Activated CD4-positive, alpha-beta T cell treated with anti-CD3 and anti-CD28 coated beads for 36 hours (primary cell): ENCODE measurements around the gene PGAP3. TPM values are rescaled to one million over a fixed set of nuclear protein-coding genes. Genes with fewer than 3 reads are reported as not detected.

Experiments
- ATAC-seq: fragments of 200-7000 bp; cut with Tn5 transposase; one replicate; pipeline ENCODE4 v1.10.0; 2021; ENCODE audit warnings: mild to moderate bottlenecking, moderate library complexity
- CTCF ChIA-PET: fragments of 350-600 bp; sonication (Branson Sonifier 250); formaldehyde crosslinking; loops from one replicate; lab custom pipeline; 2021; ENCODE audit warnings: antibody characterized with exemption; lab: Charles Lee
- POLR2A ChIA-PET: fragments of 350-600 bp; sonication (Branson Sonifier 250); formaldehyde crosslinking; loops from one replicate; lab custom pipeline; 2021; ENCODE audit warnings: antibody characterized with exemption, inconsistent platforms; lab: Charles Lee
- DNase-seq: peaks from one replicate; pipeline ENCODE4 v3.0.0-alpha.2; 2020
- H3K27ac Mint-ChIP-seq: one replicate; pipeline ENCODE4 v1.8.0; 2021; ENCODE audit warnings: mixed read lengths
- H3K27me3 Mint-ChIP-seq: one replicate; pipeline ENCODE4 v1.8.0; 2021; ENCODE audit warnings: mixed read lengths
- H3K36me3 Mint-ChIP-seq: one replicate; pipeline ENCODE4 v1.8.0; 2021; ENCODE audit warnings: low read depth, mixed read lengths
- H3K4me1 Mint-ChIP-seq: one replicate; pipeline ENCODE4 v1.8.0; 2021; ENCODE audit warnings: mixed read lengths
- H3K4me3 Mint-ChIP-seq: one replicate; pipeline ENCODE4 v1.8.0; 2021; ENCODE audit warnings: mild to moderate bottlenecking, moderate library complexity, mixed read lengths
- H3K9me3 Mint-ChIP-seq: one replicate; pipeline ENCODE4 v1.8.0; 2021; ENCODE audit warnings: low read depth, mixed read lengths
- intact Hi-C, 2 experiments: fragments of 100-400 bp; cut with DNase I in 1 of 2; cut with micrococcal nuclease in 1 of 2; formaldehyde crosslinking; loops; one replicate each; pipeline versions ENCODE4 v1.14.2 to v1.15.1; 2022 to 2024; cut with DNase I, micrococcal nuclease
- total RNA-seq, 2 experiments: library from RNA; stranded (reverse); gene quantifications; one replicate each; pipeline ENCODE4 v1.2.3, GENCODE V29; 2021

The PGAP3 gene
- total RNA-seq, 2 experiments from 2014 or later: 8.6 to 11.9 TPM

DNA sequence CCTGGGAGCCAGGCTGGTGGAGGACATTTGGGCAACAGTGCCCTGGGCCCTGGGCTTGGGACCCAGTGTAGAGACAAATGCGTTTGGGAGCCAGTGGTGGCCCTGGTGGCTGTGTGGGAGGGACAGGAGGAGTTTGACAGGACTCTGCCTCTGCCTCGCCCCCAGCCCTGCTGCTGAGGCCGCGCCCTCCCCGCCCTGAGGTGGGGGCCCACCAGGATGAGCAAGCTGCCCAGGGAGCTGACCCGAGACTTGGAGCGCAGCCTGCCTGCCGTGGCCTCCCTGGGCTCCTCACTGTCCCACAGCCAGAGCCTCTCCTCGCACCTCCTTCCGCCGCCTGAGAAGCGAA lies 34.6 kb downstream of the PGAP3 start:
- intact Hi-C loops: no loop called here
- POLR2A ChIA-PET: interaction anchor here (0.6 kb wide), 1 partner anchor 195 kb away, joined by 3 read pairs; no protein-coding TSS in a partner anchor
- Mint-ChIP-seq H3K36me3 (peaks cover 3% of the 10 kb centered on the region), H3K27ac (no peak overlapping the region), H3K27me3 (no peaks in the 10 kb centered on the region), H3K4me1 (peaks cover 31% of the 10 kb centered on the region), H3K9me3 (no peaks in the 10 kb centered on the region), H3K4me3 (no peak overlapping the region)
- CTCF ChIA-PET: interaction anchor here (0.5 to 5.6 kb wide), 22 partner anchors 8 to 222 kb away, joined by 3 to 85 read pairs (median 5); partner anchors contain the start of genes PNMT, STARD3 and TCAP
- ATAC-seq (no peak), DNase-seq (no peak)

DNA sequence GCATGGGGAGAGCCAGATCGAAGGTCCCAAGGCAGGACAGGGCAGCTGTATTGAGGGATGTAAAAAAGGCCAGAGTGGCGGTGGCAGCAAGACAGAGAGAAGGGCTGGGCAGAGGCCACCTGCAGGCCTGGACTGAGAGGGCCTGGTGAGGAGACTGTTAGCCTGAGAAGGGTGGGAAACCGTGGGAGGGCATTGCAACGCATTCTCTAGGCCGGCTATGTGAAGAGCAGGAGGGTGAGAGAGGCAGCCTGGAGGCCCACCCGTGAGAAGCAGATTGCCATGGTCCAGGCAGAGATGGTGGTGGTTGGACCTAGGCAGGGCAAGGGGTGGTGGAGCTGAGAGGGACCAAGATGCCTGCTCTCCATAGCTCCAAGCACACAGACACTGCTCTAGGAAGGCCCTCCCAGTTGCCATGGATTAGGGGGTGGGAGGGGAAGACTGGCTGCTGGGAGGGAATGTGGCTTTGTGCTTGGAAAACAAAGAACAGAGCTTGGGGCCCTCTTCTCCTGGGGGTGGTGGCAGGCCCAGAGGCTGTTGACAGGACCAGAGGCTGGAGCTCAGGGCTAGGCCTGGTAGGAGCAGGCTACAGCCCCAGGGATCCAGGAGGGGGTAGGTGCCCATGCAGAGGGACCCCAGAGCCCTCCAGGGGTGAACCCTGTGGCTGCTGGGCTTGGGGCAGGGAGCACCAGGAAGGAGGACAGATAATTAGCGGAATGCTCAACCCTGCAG lies 35.1 kb downstream of the PGAP3 start:
- no peaks in the 10 kb centered on the region for H3K27me3 Mint-ChIP-seq
- DNase-seq: no peak
- H3K4me3 Mint-ChIP-seq: no peak overlapping the region
- H3K9me3 Mint-ChIP-seq: no peaks in the 10 kb centered on the region
- POLR2A ChIA-PET: interaction anchor here (0.6 kb wide), 1 partner anchor 196 kb away, joined by 3 read pairs; no protein-coding TSS in a partner anchor
- peak overlapping the region; percentile 11 for H3K27ac Mint-ChIP-seq
- no peak for ATAC-seq
- H3K36me3 Mint-ChIP-seq: peaks cover under 1% of the 10 kb centered on the region
- intact Hi-C loops: no loop called here
- peaks cover 27% of the 10 kb centered on the region for H3K4me1 Mint-ChIP-seq
- CTCF ChIA-PET: interaction anchor here (0.6 to 5.6 kb wide), 8 partner anchors 8 to 72 kb away, joined by 3 to 85 read pairs (median 12); partner anchors contain the start of genes PNMT, STARD3 and TCAP

DNA sequence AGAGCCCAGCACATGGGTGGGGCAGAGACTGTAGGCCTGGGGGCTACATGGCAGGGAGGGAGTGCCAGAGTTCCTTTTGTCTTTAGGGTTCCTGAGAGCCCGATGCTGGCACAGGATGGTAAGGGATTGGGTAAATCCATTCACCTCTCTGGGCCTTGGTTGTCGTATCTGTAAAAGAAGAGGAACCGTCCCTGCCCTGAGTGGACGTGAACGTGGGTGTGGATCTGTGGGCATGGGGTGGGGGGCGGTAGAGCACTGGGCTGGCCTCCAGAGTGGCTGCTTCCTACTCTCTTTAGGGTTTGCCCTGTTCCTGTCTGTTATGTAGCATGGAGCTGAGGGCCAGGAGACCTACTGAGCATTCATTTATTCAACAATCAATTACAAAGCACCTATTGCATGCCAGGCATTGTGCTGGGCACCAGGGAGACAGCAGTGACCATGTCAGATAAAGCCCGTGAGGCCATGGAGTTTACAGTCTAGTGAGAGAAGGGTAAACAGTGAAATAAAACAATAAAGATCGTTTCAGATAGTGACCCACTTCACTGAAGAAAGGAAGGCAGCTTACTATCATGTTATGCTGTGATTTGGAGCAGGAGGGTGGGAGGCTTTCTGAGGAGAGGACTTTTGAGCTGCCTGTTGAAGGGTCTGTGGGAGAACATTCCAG lies 35.8 kb downstream of the PGAP3 start:
- CTCF ChIA-PET: interaction anchor here (1.0 to 5.6 kb wide), 4 partner anchors 10 to 32 kb away, joined by 3 to 85 read pairs (median 28); partner anchors contain the start of genes PNMT and TCAP
- H3K4me1 Mint-ChIP-seq: peaks cover 26% of the 10 kb centered on the region
- peak overlapping the region; percentile 11 for H3K27ac Mint-ChIP-seq
- no peak for DNase-seq
- ATAC-seq: no peak
- no peaks in the 10 kb centered on the region for H3K27me3 Mint-ChIP-seq
- no peak overlapping the region for H3K4me3 Mint-ChIP-seq
- H3K9me3 Mint-ChIP-seq: no peaks in the 10 kb centered on the region
- H3K36me3 Mint-ChIP-seq: no peaks in the 10 kb centered on the region
- POLR2A ChIA-PET: no interaction called here
- intact Hi-C loops: no loop called here

DNA sequence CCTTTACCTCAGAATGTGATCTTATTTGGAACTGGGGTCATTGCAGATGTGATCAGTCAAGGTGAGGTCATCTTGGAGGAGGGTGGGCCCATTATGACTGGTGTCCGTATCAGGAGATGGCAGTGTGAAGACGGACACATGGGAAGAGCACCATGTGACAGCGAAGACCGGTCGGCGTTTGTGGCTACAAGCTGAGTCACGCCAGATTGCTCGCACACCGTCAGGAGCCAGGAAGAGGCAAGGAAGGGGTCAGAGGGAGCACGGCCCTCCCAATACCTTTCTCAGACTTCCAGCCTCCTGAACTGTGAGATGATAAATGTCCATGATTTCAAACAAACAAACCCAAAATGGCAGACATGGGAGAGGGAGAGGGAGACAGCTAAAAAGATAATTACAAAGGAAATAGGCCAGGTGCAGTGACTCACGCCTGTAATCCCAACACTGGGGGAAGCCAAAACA lies 37.7 kb downstream of the PGAP3 start:
- Mint-ChIP-seq H3K4me1 (peaks cover 30% of the 10 kb centered on the region), H3K9me3 (no peaks in the 10 kb centered on the region), H3K36me3 (no peaks in the 10 kb centered on the region), H3K27ac (peak overlapping the region; percentile 61), H3K27me3 (no peaks in the 10 kb centered on the region), H3K4me3 (no peak overlapping the region)
- ChIA-PET POLR2A (no interaction called here), CTCF (interaction anchor here (1.2 to 5.6 kb wide), 3 partner anchors 18 to 232 kb away, joined by 3 to 85 read pairs (median 3); partner anchors contain the start of genes PNMT and TCAP)
- DNase-seq (no peak), ATAC-seq (no peak)
- intact Hi-C loops: no loop called here

DNA sequence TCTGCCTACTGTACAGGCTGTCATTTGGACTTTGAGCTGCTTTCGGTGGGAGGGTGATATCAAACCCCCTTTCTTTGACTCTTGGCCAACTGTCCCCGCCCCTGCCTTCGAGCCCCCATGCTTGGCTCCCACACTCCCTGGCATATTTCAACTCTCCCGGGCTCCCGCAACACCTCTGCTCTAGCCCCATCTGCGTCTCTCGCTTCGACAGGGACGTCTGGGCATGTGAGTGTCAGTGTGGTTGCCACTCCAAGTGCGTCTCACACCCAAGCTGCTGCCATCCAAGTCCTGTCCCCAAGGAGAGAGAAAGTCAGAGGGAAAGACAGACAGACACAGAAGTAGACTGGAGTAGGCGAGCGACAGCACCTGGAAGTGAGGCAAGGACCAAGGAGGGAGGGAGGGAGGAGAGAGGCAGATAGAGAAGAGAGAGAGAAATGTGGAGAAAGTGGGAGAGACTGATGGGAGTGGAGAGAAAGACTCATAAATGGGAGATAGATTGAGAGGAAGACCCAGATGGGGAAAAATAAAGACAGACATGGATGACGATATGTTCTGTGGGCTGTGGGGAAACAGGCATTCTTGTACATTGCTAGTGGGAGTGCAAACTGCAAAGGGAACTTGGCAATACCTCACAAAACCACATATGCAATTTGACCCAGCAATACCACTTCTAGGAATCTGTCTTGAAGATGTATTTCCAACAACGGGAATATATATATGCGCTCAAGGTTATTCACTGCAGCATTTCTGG lies 39.1 kb downstream of the PGAP3 start:
- Mint-ChIP-seq H3K27ac (no peak overlapping the region), H3K4me1 (peaks cover 23% of the 10 kb centered on the region), H3K36me3 (no peaks in the 10 kb centered on the region), H3K9me3 (no peaks in the 10 kb centered on the region), H3K27me3 (no peaks in the 10 kb centered on the region), H3K4me3 (no peak overlapping the region)
- ChIA-PET CTCF (interaction anchor here (1.3 to 2.7 kb wide), 3 partner anchors 19 to 27 kb away, joined by 3 to 9 read pairs (median 9); partner anchors contain the start of gene PNMT), POLR2A (no interaction called here)
- no peak for DNase-seq
- no peak for ATAC-seq
- intact Hi-C loops: no loop called here

DNA sequence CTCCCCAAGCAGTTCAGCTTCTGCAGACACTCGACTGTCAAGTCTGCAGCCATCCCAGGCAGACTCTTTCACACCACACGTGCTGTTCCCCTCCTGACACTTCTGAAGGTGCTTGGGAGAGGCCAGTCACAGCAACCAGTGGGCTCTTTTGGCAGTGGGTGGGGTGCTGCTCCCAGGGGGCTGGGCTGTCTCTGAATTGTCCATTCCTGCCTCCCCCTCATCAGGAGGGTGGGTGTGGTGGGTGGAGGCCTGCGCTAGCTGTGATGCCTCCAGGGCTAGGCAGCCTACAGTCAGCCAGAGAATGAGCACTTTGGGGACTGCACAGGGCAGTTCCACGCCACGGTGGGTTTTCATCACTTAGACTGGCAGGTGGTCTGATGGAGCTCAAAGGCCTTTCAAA lies 40.6 kb downstream of the PGAP3 start:
- Mint-ChIP-seq H3K4me3 (no peak overlapping the region), H3K4me1 (peaks cover 33% of the 10 kb centered on the region), H3K36me3 (no peaks in the 10 kb centered on the region), H3K9me3 (no peaks in the 10 kb centered on the region), H3K27me3 (no peaks in the 10 kb centered on the region), H3K27ac (no peak overlapping the region)
- DNase-seq: no peak
- intact Hi-C loops: no loop called here
- CTCF ChIA-PET: interaction anchor here (0.6 to 2.7 kb wide), 4 partner anchors 12 to 25 kb away, joined by 3 to 9 read pairs (median 6); partner anchors contain the start of gene PNMT
- ATAC-seq: no peak
- POLR2A ChIA-PET: no interaction called here

DNA sequence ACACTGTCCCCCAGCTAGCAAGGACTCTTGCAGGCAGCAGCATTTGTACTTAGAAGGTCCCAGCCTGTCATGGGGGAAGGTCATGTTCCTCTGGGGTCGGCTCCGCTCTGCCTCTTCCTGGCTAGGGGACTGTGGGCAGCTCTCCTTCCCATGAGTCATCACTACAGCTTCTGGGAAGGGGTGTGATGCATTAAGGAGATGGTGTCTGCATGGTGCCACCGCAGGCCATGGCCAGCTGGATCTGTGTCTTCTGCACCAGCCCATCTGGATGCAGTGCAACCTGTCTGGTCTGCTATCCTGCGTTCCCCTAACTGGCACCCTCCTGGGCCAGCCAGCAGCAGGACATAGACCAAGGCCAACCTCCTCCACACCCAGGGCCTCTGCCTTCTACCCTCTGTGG lies 44.6 kb downstream of the PGAP3 start:
- peaks cover 56% of the 10 kb centered on the region for H3K4me1 Mint-ChIP-seq
- no peaks in the 10 kb centered on the region for H3K36me3 Mint-ChIP-seq
- DNase-seq (no peak), ATAC-seq (peak; percentile 19)
- no peaks in the 10 kb centered on the region for H3K27me3 Mint-ChIP-seq
- ChIA-PET POLR2A (no interaction called here), CTCF (interaction anchor here (0.7 to 1.7 kb wide), 6 partner anchors 9 to 94 kb away, joined by 3 to 7 read pairs (median 4); no protein-coding TSS in a partner anchor)
- peak overlapping the region; percentile 4 for H3K27ac Mint-ChIP-seq
- no peak overlapping the region for H3K4me3 Mint-ChIP-seq
- intact Hi-C loops: no loop called here
- no peaks in the 10 kb centered on the region for H3K9me3 Mint-ChIP-seq

DNA sequence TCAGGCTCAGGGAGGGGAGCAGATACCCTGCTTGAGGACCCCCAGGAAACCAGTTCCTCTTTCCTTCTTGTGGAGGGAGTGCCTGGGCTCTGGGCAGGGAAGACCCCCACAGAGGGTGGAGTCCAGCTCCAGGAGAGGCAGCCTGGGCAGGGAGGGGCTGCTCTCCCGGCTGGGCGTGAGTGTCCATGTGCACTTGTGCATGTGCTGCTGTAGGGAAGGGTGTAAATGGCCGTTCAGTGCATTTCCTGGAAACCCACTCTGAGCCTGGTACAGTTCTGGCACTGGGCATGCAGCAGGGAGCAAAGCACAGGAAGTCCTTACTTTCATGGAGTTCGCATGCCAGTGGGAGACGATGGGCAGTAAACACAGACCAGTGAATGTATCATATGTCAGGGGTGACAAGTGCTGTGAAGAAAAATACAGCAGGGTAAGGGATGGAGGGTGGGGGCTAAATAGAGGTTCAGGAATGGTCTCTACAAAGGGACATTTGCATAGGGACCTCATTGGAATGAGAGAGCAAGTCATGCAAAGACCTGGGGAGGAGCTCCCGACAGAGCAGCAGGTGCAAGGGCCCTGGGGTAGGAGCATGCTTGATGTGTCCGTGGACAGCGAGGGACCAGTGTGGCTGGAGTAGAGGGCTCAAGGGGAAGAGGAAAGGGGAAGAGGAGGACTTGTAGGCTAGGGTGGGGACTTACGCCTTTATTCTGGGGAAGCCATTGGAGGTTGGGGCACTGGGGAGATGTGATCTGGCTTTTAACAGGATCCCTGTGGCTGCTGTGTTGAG lies 45.4 kb downstream of the PGAP3 start:
- Mint-ChIP-seq H3K27me3 (no peaks in the 10 kb centered on the region), H3K4me3 (no peak overlapping the region), H3K27ac (peak overlapping the region; percentile 16), H3K36me3 (no peaks in the 10 kb centered on the region), H3K4me1 (peaks cover 63% of the 10 kb centered on the region), H3K9me3 (no peaks in the 10 kb centered on the region)
- intact Hi-C loops: no loop called here
- ATAC-seq (no peak), DNase-seq (no peak)
- CTCF ChIA-PET: interaction anchor here (0.6 to 1.7 kb wide), 6 partner anchors 8 to 93 kb away, joined by 3 to 7 read pairs (median 4); no protein-coding TSS in a partner anchor
- POLR2A ChIA-PET: no interaction called here

DNA sequence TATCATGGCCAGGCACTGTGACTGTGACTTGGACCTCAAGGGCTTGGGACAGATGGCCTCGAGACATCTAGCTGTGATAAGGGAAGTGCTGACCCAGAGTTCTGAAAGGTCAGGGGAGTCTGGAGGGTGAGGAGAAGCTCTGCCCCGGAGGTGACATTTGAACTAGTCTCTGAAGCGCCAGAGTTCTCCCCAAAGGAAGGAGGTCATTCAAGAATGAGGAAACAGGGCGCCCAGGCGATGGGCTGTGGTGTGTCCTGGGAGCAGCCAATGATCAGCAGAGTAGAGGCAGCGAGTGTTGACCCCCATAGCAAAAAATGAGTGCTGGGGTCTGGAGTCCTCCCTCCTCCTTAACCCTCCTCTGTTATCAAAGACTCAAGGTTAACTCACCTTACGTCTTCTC lies 46.0 kb downstream of the PGAP3 start:
- no peak overlapping the region for H3K27ac Mint-ChIP-seq
- no peaks in the 10 kb centered on the region for H3K27me3 Mint-ChIP-seq
- H3K36me3 Mint-ChIP-seq: no peaks in the 10 kb centered on the region
- H3K9me3 Mint-ChIP-seq: no peaks in the 10 kb centered on the region
- no peak for DNase-seq
- peaks cover 63% of the 10 kb centered on the region for H3K4me1 Mint-ChIP-seq
- intact Hi-C loops: no loop called here
- ChIA-PET CTCF (interaction anchor here (0.6 to 1.0 kb wide), 4 partner anchors 9 to 20 kb away, joined by 3 to 5 read pairs (median 3); no protein-coding TSS in a partner anchor), POLR2A (no interaction called here)
- no peak overlapping the region for H3K4me3 Mint-ChIP-seq
- ATAC-seq: no peak

DNA sequence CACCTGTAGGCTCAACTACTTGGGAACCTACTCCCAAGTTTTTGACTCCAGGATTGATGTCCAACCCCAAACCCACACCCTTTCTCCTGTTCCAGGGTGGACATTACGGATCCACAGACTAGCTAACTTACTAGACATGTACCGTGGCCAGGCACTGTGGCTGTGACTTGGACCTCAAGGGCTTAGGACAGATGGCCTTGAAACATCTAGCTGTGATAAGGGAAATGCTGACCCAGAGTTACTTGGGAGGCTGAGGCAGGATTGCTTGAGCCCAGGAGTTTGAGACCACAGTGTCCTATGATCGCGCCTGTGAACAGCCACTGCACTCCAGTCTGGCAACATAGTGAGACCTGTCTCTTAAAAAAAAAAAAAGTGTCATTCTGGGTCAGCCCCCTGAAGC lies 46.8 kb downstream of the PGAP3 start:
- Mint-ChIP-seq H3K9me3 (no peaks in the 10 kb centered on the region), H3K36me3 (no peaks in the 10 kb centered on the region), H3K4me3 (no peak overlapping the region), H3K27me3 (no peaks in the 10 kb centered on the region), H3K27ac (no peak overlapping the region), H3K4me1 (peaks cover 68% of the 10 kb centered on the region)
- ChIA-PET CTCF (no interaction called here), POLR2A (interaction anchor here (0.6 kb wide), 1 partner anchor 405 kb away, joined by 3 read pairs; no protein-coding TSS in a partner anchor)
- DNase-seq (no peak), ATAC-seq (no peak)
- intact Hi-C loops: no loop called here
